ENCODE data around the gene PFKP.
A peak's percentile ranks its signal among the peaks of the same experiment; 100 is the strongest.
"Not testable (repeated sequence)": the region's sequence is repeated elsewhere in the genome, so short reads cannot be mapped to it uniquely, and the experiment has no call there.

Gene PFKP

GRCh38 chr10:3057946-3058345, 9.4 kb upstream of the PFKP start:
- Histone ChIP-seq H3K4me3 (ENCODE audit: insufficient read depth, low read depth, low read length) (no peak overlapping the region), H3K9me3 (ENCODE audit: control insufficient read depth, low read length) (no peaks in the 10 kb centered on the region), H3K36me3 (ENCODE audit: control insufficient read depth, insufficient read depth, low read length) (no peaks in the 10 kb centered on the region), H3K27ac (ENCODE audit: insufficient read depth, low read depth, low read length, poor library complexity, severe bottlenecking) (no peak overlapping the region), H3K27me3 (ENCODE audit: control insufficient read depth, insufficient read depth, low read length, poor library complexity, severe bottlenecking) (no peaks in the 10 kb centered on the region), H3K4me1 (ENCODE audit: control insufficient read depth, insufficient read depth, low read length) (peaks cover 2% of the 10 kb centered on the region)
- 88 to 91% methylated on average over 8 of the region's 8 CpGs for WGBS, 2 experiments

DNA sequence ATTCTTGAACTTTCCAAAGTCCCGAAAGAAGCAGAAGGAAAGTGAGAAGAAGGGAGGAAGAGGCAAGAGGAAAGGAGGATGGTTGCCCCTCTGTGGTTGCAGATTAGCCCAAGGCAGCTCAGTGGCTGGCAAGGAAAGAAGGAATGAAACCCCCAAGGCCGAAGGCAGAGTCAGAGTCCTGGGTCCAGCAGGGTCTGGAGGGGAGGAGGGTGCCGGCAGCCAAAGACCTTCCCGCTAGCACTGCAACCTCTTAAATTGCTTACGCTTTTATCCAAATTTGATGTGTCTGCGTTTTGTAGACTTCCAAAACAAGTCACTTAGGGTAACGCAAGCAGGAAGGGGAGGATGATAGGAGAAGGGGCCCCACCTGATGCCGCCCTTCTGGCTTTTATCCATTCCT, 7.4 kb upstream of the PFKP start:
- no peak overlapping the region for H3K4me3 ChIP-seq (ENCODE audit: insufficient read depth, low read depth, low read length)
- H3K9me3 ChIP-seq (ENCODE audit: control insufficient read depth, low read length): no peaks in the 10 kb centered on the region
- peaks cover 2% of the 10 kb centered on the region for H3K4me1 ChIP-seq (ENCODE audit: control insufficient read depth, insufficient read depth, low read length)
- no peaks in the 10 kb centered on the region for H3K36me3 ChIP-seq (ENCODE audit: control insufficient read depth, insufficient read depth, low read length)
- 86 to 89% methylated on average over 7 of the region's 8 CpGs for WGBS, 2 experiments
- H3K27me3 ChIP-seq (ENCODE audit: control insufficient read depth, insufficient read depth, low read length, poor library complexity, severe bottlenecking): peaks cover 3% of the 10 kb centered on the region
- H3K27ac ChIP-seq (ENCODE audit: insufficient read depth, low read depth, low read length, poor library complexity, severe bottlenecking): no peak overlapping the region

DNA sequence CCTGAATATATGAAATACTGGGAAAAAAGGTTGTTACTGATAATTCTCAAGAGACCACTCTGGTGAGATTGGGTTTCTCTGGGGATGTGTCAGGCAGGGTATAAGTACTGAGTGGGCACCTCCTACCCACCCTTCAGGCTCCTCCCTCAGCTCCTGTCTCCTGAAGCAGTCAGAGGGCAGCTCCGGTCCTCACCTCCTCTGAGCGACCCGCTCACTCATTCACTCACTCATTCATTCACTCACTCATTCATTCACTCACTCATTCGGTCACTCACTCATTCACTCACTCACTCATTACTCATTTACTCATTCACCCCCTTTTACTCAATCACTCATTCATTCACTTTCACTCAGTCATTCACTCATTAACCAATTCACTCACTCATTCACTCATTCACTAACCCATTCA, 6.9 kb upstream of the PFKP start:
- Histone ChIP-seq H3K27me3 (ENCODE audit: control insufficient read depth, insufficient read depth, low read length, poor library complexity, severe bottlenecking) (peaks cover 7% of the 10 kb centered on the region), H3K27ac (ENCODE audit: insufficient read depth, low read depth, low read length, poor library complexity, severe bottlenecking) (no peak overlapping the region), H3K9me3 (ENCODE audit: control insufficient read depth, low read length) (no peaks in the 10 kb centered on the region), H3K4me3 (ENCODE audit: insufficient read depth, low read depth, low read length) (no peak overlapping the region), H3K4me1 (ENCODE audit: control insufficient read depth, insufficient read depth, low read length) (peaks cover 2% of the 10 kb centered on the region), H3K36me3 (ENCODE audit: control insufficient read depth, insufficient read depth, low read length) (no peaks in the 10 kb centered on the region)
- WGBS, 2 experiments: 78 to 79% methylated on average over 4 of the region's 4 CpGs

DNA sequence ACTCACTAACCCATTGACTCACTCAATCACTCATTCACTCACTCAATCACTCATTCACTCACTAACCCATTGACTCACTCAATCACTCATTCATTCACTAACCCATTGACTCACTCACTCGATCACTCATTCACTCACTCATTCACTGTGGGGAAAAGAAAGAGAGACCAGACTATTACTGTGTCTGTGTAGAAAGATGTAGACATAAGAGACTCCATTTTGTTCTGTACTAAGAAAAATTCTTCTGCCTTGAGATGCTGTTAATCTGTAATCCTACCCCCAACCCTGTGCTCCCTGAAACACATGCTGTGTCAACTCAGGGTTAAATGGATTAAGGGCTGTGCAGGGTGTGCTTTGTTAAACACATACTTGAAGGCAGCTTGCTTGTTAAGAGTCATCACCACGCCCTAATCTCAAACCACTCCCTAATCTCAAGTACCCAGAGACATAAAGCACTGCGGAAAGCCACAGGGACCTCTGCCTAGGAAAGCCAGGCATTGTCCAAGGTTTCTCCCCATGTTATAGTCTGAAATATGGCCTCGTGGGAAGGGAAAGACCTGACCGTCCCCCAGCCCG, 5.9 kb upstream of the PFKP start:
- H3K36me3 ChIP-seq (ENCODE audit: control insufficient read depth, insufficient read depth, low read length); H3K27ac ChIP-seq (ENCODE audit: insufficient read depth, low read depth, low read length, poor library complexity, severe bottlenecking); H3K4me3 ChIP-seq (ENCODE audit: insufficient read depth, low read depth, low read length); H3K4me1 ChIP-seq (ENCODE audit: control insufficient read depth, insufficient read depth, low read length); H3K9me3 ChIP-seq (ENCODE audit: control insufficient read depth, low read length): not testable (repeated sequence)
- peaks cover 16% of the 10 kb centered on the region for H3K27me3 ChIP-seq (ENCODE audit: control insufficient read depth, insufficient read depth, low read length, poor library complexity, severe bottlenecking)
- WGBS, 2 experiments: 62 to 77% methylated on average over 3 to 5 of the region's 6 CpGs

DNA sequence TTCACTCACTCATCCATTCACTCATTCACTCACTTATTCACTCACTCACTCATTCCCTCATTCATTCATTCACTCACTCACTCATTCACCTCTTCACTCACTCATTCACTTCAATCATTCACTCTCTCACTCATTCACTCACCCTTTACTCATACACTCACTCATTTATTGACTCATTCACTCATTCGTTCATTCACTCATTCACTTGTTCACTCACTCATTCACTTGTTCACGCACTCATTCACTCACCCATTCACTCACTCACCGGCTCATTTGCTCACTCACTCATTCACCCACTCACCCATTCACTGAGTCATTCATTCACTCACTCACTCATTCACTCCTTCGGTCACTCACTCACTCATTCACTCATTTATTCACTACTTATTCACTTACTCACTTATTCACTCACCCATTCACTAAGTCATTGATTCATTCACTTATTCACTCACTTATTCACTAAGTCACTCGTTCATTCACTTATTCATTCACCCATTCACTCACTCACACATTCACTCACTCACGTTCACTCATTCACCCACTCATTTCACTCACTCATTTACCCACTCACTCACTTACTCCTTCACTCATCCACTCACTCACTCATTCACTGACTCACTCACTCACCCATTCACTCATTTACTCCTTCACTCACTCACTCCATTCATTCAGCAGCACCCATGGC, 4.7 kb upstream of the PFKP start:
- no peak overlapping the region for H3K4me3 ChIP-seq (ENCODE audit: insufficient read depth, low read depth, low read length)
- H3K36me3 ChIP-seq (ENCODE audit: control insufficient read depth, insufficient read depth, low read length): no peaks in the 10 kb centered on the region
- H3K27ac ChIP-seq (ENCODE audit: insufficient read depth, low read depth, low read length, poor library complexity, severe bottlenecking): no peak overlapping the region
- no peaks in the 10 kb centered on the region for H3K9me3 ChIP-seq (ENCODE audit: control insufficient read depth, low read length)
- 54 to 57% methylated on average over 5 of the region's 6 CpGs for WGBS, 2 experiments
- H3K27me3 ChIP-seq (ENCODE audit: control insufficient read depth, insufficient read depth, low read length, poor library complexity, severe bottlenecking): peaks cover 28% of the 10 kb centered on the region
- H3K4me1 ChIP-seq (ENCODE audit: control insufficient read depth, insufficient read depth, low read length): no peaks in the 10 kb centered on the region

DNA sequence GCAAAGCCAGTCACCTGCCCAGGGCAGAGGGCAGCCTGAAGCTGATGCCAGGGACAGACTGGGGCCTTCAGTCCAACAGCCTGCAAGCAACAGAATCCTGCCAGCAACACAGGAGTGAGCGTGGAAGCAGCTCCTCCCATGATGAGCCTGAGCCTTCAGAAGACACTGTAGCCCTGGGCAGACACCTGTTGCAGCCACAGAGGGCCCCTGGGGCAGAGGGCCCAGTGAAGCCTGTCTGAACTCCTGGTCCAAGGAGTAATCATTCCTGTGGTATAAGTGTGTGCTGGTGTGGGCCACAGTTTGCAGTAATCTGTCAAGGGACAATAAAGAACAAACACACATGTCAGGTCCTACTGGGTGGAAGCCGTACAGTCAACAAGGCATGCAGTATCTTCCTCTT, 2.9 kb upstream of the PFKP start:
- Histone ChIP-seq H3K36me3 (ENCODE audit: control insufficient read depth, insufficient read depth, low read length) (no peaks in the 10 kb centered on the region), H3K4me3 (ENCODE audit: insufficient read depth, low read depth, low read length) (no peak overlapping the region), H3K9me3 (ENCODE audit: control insufficient read depth, low read length) (no peaks in the 10 kb centered on the region), H3K27me3 (ENCODE audit: control insufficient read depth, insufficient read depth, low read length, poor library complexity, severe bottlenecking) (peaks cover 34% of the 10 kb centered on the region), H3K4me1 (ENCODE audit: control insufficient read depth, insufficient read depth, low read length) (no peaks in the 10 kb centered on the region), H3K27ac (ENCODE audit: insufficient read depth, low read depth, low read length, poor library complexity, severe bottlenecking) (no peak overlapping the region)
- WGBS, 2 experiments: 83 to 93% methylated on average over 2 of the region's 2 CpGs

- no peak overlapping the region for H3K27ac ChIP-seq (ENCODE audit: insufficient read depth, low read depth, low read length, poor library complexity, severe bottlenecking)
- H3K4me3 ChIP-seq (ENCODE audit: insufficient read depth, low read depth, low read length): no peak overlapping the region
- no peaks in the 10 kb centered on the region for H3K4me1 ChIP-seq (ENCODE audit: control insufficient read depth, insufficient read depth, low read length)
- H3K36me3 ChIP-seq (ENCODE audit: control insufficient read depth, insufficient read depth, low read length): no peaks in the 10 kb centered on the region
- WGBS, 2 experiments: 86 to 91% methylated on average over 8 of the region's 8 CpGs
- peaks cover 34% of the 10 kb centered on the region for H3K27me3 ChIP-seq (ENCODE audit: control insufficient read depth, insufficient read depth, low read length, poor library complexity, severe bottlenecking)
- H3K9me3 ChIP-seq (ENCODE audit: control insufficient read depth, low read length): no peaks in the 10 kb centered on the region
Observed at GRCh38 chr10:3065622-3066021, 1.7 kb upstream of the PFKP start.

DNA sequence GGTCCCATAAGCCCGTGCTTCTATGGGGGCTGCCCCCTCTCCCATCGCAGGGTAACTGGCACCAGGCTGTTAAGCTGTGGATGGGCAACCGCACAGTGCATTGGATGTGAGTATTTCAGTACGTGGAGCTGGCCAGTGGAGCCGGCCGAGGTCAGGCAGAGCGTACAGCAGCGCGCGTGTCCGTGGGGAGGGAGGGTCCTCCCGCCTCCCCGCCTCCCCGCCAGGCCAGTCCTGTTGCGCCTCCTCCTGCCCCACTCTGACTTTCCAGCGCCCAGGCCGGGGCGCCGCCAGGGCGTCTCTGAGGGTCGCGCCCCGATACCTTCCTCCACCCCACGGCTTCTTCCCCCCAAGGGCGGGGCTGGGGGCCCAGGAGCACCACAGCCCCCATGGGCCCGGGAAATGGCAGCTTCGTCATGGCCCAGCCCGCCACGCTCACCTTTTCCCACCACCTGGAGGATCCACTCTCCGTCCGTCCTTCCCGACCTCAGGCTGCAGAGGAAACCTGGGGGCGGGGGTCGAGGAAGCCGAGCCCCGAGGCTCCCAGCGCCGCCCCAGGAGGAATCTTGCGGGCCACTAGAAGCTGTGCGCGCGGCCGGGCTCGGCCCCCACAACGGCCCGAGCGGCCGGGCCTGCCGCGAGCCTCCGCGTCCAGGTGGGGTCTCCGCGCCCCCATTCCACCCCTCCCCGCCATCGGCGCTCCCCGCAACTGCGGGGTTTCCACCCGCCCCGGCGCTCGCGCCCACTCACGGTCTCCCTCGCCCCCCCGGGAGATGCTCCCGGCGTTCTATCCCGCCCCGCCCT, 831 bp upstream of the PFKP start:
- H3K27me3 ChIP-seq (ENCODE audit: control insufficient read depth, insufficient read depth, low read length, poor library complexity, severe bottlenecking): peaks cover 34% of the 10 kb centered on the region
- 7 to 8% methylated on average over 71 of the region's 71 CpGs for WGBS, 2 experiments
- no peaks in the 10 kb centered on the region for H3K4me1 ChIP-seq (ENCODE audit: control insufficient read depth, insufficient read depth, low read length)
- H3K27ac ChIP-seq (ENCODE audit: insufficient read depth, low read depth, low read length, poor library complexity, severe bottlenecking): no peak overlapping the region
- peak overlapping the region; percentile 75 for H3K4me3 ChIP-seq (ENCODE audit: insufficient read depth, low read depth, low read length)
- no peaks in the 10 kb centered on the region for H3K36me3 ChIP-seq (ENCODE audit: control insufficient read depth, insufficient read depth, low read length)
- H3K9me3 ChIP-seq (ENCODE audit: control insufficient read depth, low read length): no peaks in the 10 kb centered on the region

DNA sequence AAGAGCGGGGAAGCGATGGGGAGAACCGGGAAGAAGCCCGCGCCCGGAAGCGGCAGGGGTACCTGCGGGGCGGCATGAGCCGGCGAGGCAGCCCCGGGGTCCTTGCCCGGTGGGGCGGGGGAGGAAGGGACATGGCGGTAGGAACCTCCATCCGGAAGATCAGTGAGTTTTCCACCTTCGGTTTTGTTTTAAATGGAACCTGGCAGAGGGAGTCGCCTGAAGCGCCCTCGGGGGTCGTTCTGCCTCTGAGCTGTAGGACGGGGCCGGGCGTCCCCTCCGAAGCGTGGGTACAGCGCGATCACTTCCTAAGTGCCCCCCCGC, 471 bp downstream of the PFKP start:
- 0% methylated on average over 29 of the region's 29 CpGs for WGBS, 2 experiments
- peaks cover 34% of the 10 kb centered on the region for H3K27me3 ChIP-seq (ENCODE audit: control insufficient read depth, insufficient read depth, low read length, poor library complexity, severe bottlenecking)
- no peaks in the 10 kb centered on the region for H3K9me3 ChIP-seq (ENCODE audit: control insufficient read depth, low read length)
- peak overlapping the region; percentile 75 for H3K4me3 ChIP-seq (ENCODE audit: insufficient read depth, low read depth, low read length)
- no peaks in the 10 kb centered on the region for H3K4me1 ChIP-seq (ENCODE audit: control insufficient read depth, insufficient read depth, low read length)
- no peaks in the 10 kb centered on the region for H3K36me3 ChIP-seq (ENCODE audit: control insufficient read depth, insufficient read depth, low read length)
- no peak overlapping the region for H3K27ac ChIP-seq (ENCODE audit: insufficient read depth, low read depth, low read length, poor library complexity, severe bottlenecking)

DNA sequence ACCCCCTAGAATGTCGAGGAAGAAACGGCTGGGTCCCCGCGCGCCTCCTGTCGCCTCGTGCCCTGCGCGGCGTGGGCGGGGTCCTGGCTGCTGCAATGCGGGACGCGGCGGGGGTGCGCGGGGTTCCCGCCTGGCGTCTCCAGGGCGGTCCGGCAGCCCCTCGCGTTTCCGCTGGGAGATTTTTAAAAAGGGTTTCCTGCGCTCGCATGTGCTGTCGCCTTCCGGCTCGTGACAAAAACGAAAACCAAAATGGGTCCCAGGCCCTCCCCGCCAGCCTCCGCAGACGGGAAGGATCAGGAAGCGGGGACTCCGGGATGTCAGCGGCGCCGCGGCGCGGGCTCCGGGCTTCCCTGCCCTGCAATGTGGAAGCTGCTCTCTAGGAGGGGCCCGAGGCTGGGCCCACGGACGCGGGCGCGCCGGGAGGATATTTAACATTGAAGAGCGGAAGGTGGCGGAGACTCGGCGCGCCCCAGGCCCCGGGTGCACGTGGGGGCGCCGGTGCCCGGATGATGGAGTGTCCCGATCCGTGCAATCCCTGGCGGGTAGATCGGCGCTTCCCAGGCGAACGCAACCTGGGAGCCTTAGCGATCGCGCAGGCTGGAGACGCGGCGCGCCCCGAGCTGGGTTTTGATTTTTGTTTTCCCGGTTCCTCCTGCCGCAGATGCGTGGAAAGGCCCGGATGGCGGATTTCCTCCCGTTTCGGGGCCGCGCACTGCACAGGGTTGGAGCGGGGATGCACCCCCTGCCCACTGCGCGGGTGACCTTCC, 1.0 kb downstream of the PFKP start:
- no peaks in the 10 kb centered on the region for H3K4me1 ChIP-seq (ENCODE audit: control insufficient read depth, insufficient read depth, low read length)
- 0% methylated on average over 86 of the region's 86 CpGs for WGBS, 2 experiments
- H3K27ac ChIP-seq (ENCODE audit: insufficient read depth, low read depth, low read length, poor library complexity, severe bottlenecking): no peak overlapping the region
- no peaks in the 10 kb centered on the region for H3K36me3 ChIP-seq (ENCODE audit: control insufficient read depth, insufficient read depth, low read length)
- peaks cover 34% of the 10 kb centered on the region for H3K27me3 ChIP-seq (ENCODE audit: control insufficient read depth, insufficient read depth, low read length, poor library complexity, severe bottlenecking)
- no peaks in the 10 kb centered on the region for H3K9me3 ChIP-seq (ENCODE audit: control insufficient read depth, low read length)
- peak overlapping the region; percentile 75 for H3K4me3 ChIP-seq (ENCODE audit: insufficient read depth, low read depth, low read length)
